H1 (cell line): ENCODE data around the gene SHQ1. TPM values are rescaled to one million over a fixed set of nuclear protein-coding genes. Genes with fewer than 3 reads are reported as not detected.

ENCODE experiments used
- CTCF ChIA-PET: fragments of 300-600 bp; sonication (Branson Sonifier 250); formaldehyde crosslinking; loops from one replicate; lab custom pipeline; 2021; ENCODE audit not compliant: partially characterized antibody; lab: Charles Lee
- POLR2A ChIA-PET: fragments of 300-600 bp; sonication (Branson Sonifier 250); formaldehyde crosslinking; loops from one replicate; lab custom pipeline; 2021; ENCODE audit warnings: inconsistent platforms; ENCODE audit not compliant: partially characterized antibody; lab: Charles Lee
- DNase-seq, 2 experiments: peaks; one replicate each; pipeline versions ENCODE4 v3.0.0 to v3.0.0-alpha.2; 2010 to 2022; ENCODE audit warnings: low spot score in 2 of 2, low read depth in 1 of 2, mixed read lengths in 1 of 2
- FAIRE-seq: peaks from 2 replicates; lab custom pipeline; 2011; peaks lifted over from hg19 to GRCh38; lab: Jason Lieb, UNC
- H2AFZ ChIP-seq: 2 replicates; pipeline ENCODE4 v1.8.1; 2012; ENCODE audit warnings: low read length, inconsistent platforms
- H2AK5ac ChIP-seq: 2 replicates; pipeline ENCODE4 v1.6.1; 2013; ENCODE audit warnings: low read depth, low read length
- H2BK120ac ChIP-seq: replicated peaks from 2 replicates; pipeline ENCODE3; 2013; ENCODE audit warnings: low read depth, low read length, inconsistent platforms
- H2BK12ac ChIP-seq: 2 replicates; pipeline ENCODE4 v1.6.1; 2013; ENCODE audit warnings: low read depth, low read length
- H2BK15ac ChIP-seq: 2 replicates; pipeline ENCODE4 v1.6.1; 2013; ENCODE audit warnings: low read length
- H2BK20ac ChIP-seq: 2 replicates; pipeline ENCODE4 v1.6.1; 2013; ENCODE audit warnings: low read length
- H2BK5ac ChIP-seq: 2 replicates; pipeline ENCODE4 v1.6.1; 2013; ENCODE audit warnings: low read depth, low read length
- H3K14ac ChIP-seq: 2 replicates; pipeline ENCODE4 v1.6.1; 2013; ENCODE audit warnings: inconsistent platforms; ENCODE audit not compliant: insufficient read length
- H3K18ac ChIP-seq: 2 replicates; pipeline ENCODE4 v1.6.1; 2013; ENCODE audit warnings: low read length; ENCODE audit errors: extremely low read depth
- H3K23ac ChIP-seq: 2 replicates; pipeline ENCODE4 v1.6.1; 2013; ENCODE audit warnings: inconsistent platforms; ENCODE audit not compliant: insufficient read length
- H3K23me2 ChIP-seq: 2 replicates; pipeline ENCODE4 v1.6.1; 2013; ENCODE audit warnings: low read depth, low read length
- H3K27ac ChIP-seq: 2 replicates; pipeline ENCODE4 v1.6.1; 2011; ENCODE audit warnings: low read depth, low read length, inconsistent platforms
- H3K27me3 ChIP-seq, 4 experiments: replicated peaks in 1 of 4; 1 replicate in 1 of 4; 2 replicates in 3 of 4; pipeline versions ENCODE4 v1.6.1 to v1.8.1; 2011 to 2013; ENCODE audit warnings: low read length in 3 of 4, mild to moderate bottlenecking in 3 of 4, inconsistent platforms in 2 of 4, mixed read lengths in 2 of 4, moderate library complexity in 1 of 4; ENCODE audit not compliant: control insufficient read depth in 3 of 4, insufficient read depth in 3 of 4; ENCODE audit errors: extremely low read depth in 1 of 4
- H3K36me3 ChIP-seq, 4 experiments: 2 replicates each; pipeline versions ENCODE4 v1.6.1 to v1.8.1; 2011 to 2013; ENCODE audit warnings: mild to moderate bottlenecking in 4 of 4, low read length in 3 of 4, moderate library complexity in 2 of 4, control low read depth in 1 of 4, inconsistent platforms in 1 of 4; ENCODE audit not compliant: insufficient read depth in 4 of 4, control insufficient read depth in 2 of 4
- H3K4ac ChIP-seq: replicated peaks from 2 replicates; pipeline ENCODE3; 2013; ENCODE audit warnings: low read length, low read depth, mixed read lengths, inconsistent platforms; ENCODE audit not compliant: insufficient read length
- H3K4me1 ChIP-seq, 4 experiments: replicated peaks in 1 of 4; 1 replicate in 1 of 4; 2 replicates in 3 of 4; pipeline versions ENCODE4 v1.6.1 to v1.8.1; 2011 to 2013; ENCODE audit warnings: low read length in 3 of 4, inconsistent platforms in 2 of 4, mixed read lengths in 1 of 4; ENCODE audit not compliant: insufficient read depth in 4 of 4, control insufficient read depth in 3 of 4
- H3K4me2 ChIP-seq, 2 experiments: 2 replicates each; pipeline versions ENCODE4 v1.6.1 to v1.8.1; 2011 to 2013; ENCODE audit warnings: low read depth in 2 of 2, low read length in 2 of 2, control low read depth in 1 of 2, inconsistent platforms in 1 of 2, mild to moderate bottlenecking in 1 of 2; ENCODE audit not compliant: insufficient read depth in 1 of 2
- H3K4me3 ChIP-seq, 4 experiments: fragments of 200-600, 300-600 bp in 1 of 4; sonication (generic), shearing (Covaris generic), sonication (Bioruptor Twin) in 1 of 4; 2 replicates each; pipeline versions ENCODE4 v1.5.1 to v1.8.1; 2011 to 2016; ENCODE audit warnings: low read length in 4 of 4, low read depth in 3 of 4, control low read depth in 2 of 4, inconsistent platforms in 2 of 4, mild to moderate bottlenecking in 2 of 4, mixed read lengths in 1 of 4, moderate library complexity in 1 of 4; ENCODE audit not compliant: insufficient read depth in 2 of 4; ENCODE audit errors: extremely low read depth in 1 of 4
- H3K56ac ChIP-seq: replicated peaks from 2 replicates; pipeline ENCODE3; 2013; ENCODE audit warnings: low read depth, mild to moderate bottlenecking, mixed read lengths, low read length, inconsistent platforms; ENCODE audit not compliant: insufficient read length
- H3K79me1 ChIP-seq: 2 replicates; pipeline ENCODE4 v1.6.1; 2013; ENCODE audit warnings: low read depth, low read length, control low read depth
- H3K79me2 ChIP-seq, 2 experiments: 2 replicates each; pipeline versions ENCODE4 v1.6.1 to v1.8.1; 2012 to 2013; ENCODE audit warnings: low read length in 2 of 2, mild to moderate bottlenecking in 2 of 2, inconsistent platforms in 1 of 2; ENCODE audit not compliant: insufficient read depth in 2 of 2, control insufficient read depth in 1 of 2
- H3K9ac ChIP-seq, 4 experiments: replicated peaks in 1 of 4; 1 replicate in 1 of 4; 2 replicates in 3 of 4; pipeline versions ENCODE4 v1.6.1 to v1.8.1; 2011 to 2013; ENCODE audit warnings: low read depth in 3 of 4, low read length in 3 of 4, control low read depth in 2 of 4, mild to moderate bottlenecking in 2 of 4, moderate library complexity in 2 of 4, inconsistent platforms in 1 of 4; ENCODE audit errors: extremely low read depth in 1 of 4
- H3K9me3 ChIP-seq, 2 experiments: 2 replicates each; pipeline versions ENCODE4 v1.6.1 to v1.8.1; 2012 to 2013; ENCODE audit warnings: mild to moderate bottlenecking in 2 of 2, moderate library complexity in 2 of 2, control low read depth in 1 of 2, inconsistent platforms in 1 of 2, low read depth in 1 of 2, low read length in 1 of 2, mixed read lengths in 1 of 2; ENCODE audit not compliant: insufficient read depth in 2 of 2
- H4K20me1 ChIP-seq, 2 experiments: replicated peaks in 1 of 2; 2 replicates each; pipeline versions ENCODE3 to v1.8.1; 2011 to 2013; ENCODE audit warnings: inconsistent platforms in 2 of 2, low read length in 2 of 2, mild to moderate bottlenecking in 1 of 2; ENCODE audit not compliant: insufficient read depth in 2 of 2, control insufficient read depth in 1 of 2
- H4K5ac ChIP-seq: 2 replicates; pipeline ENCODE4 v1.6.1; 2013; ENCODE audit warnings: low read length, low read depth, mixed read lengths, inconsistent platforms; ENCODE audit not compliant: insufficient read length
- H4K8ac ChIP-seq: 2 replicates; pipeline ENCODE4 v1.8.0; 2013; ENCODE audit warnings: mild to moderate bottlenecking, moderate library complexity, low read length, inconsistent platforms; ENCODE audit not compliant: insufficient read depth; ENCODE audit errors: extremely low read depth
- H4K91ac ChIP-seq: replicated peaks from 2 replicates; pipeline ENCODE3; 2013; ENCODE audit warnings: low read length, mixed read lengths, inconsistent platforms; ENCODE audit not compliant: insufficient read length
- BCL11A ChIP-seq, 2 experiments: IDR thresholded peaks; one replicate each; pipeline ENCODE4 v1.6.1; 2011; ENCODE audit warnings: low read depth in 2 of 2, low read length in 2 of 2, mild to moderate bottlenecking in 2 of 2
- CBX8 ChIP-seq: fragments of 300-800, 300-1000 bp; sonication (generic); IDR thresholded peaks from 2 replicates; pipeline ENCODE4 v1.7.1; 2016; ENCODE audit warnings: low read depth, low read length, borderline replicate concordance
- CEBPB ChIP-seq: IDR thresholded peaks from 2 replicates; pipeline ENCODE4 v1.6.1; 2012; ENCODE audit warnings: low read depth, low read length
- CHD1 ChIP-seq: IDR thresholded peaks from 2 replicates; pipeline ENCODE4 v1.6.1; 2012; ENCODE audit warnings: low read depth, low read length, improper control_type of control experiment
- EGR1 ChIP-seq: IDR thresholded peaks from 2 replicates; pipeline ENCODE4 v1.6.1; 2011; ENCODE audit warnings: low read depth, low read length, borderline replicate concordance
- HDAC2 ChIP-seq, 2 experiments: fragments of 300-600 bp in 1 of 2; sonication (generic) in 1 of 2; IDR thresholded peaks; 2 replicates each; pipeline ENCODE4 v1.6.1; 2011 to 2012; ENCODE audit warnings: low read depth in 2 of 2, low read length in 2 of 2, mild to moderate bottlenecking in 2 of 2, moderate library complexity in 2 of 2, borderline replicate concordance in 1 of 2, inconsistent platforms in 1 of 2
- HDAC6 ChIP-seq: IDR thresholded peaks from one replicate; pipeline ENCODE4 v1.7.1; 2012; ENCODE audit warnings: low read depth, mild to moderate bottlenecking, inconsistent platforms, low read length, moderate library complexity
- NRF1 ChIP-seq: IDR thresholded peaks from 2 replicates; pipeline ENCODE4 v1.6.1; 2011; ENCODE audit warnings: mild to moderate bottlenecking, low read depth, low read length, improper control_type of control experiment
- RFX5 ChIP-seq: IDR thresholded peaks from 2 replicates; pipeline ENCODE4 v1.6.1; 2011; ENCODE audit warnings: low read depth, low read length, improper control_type of control experiment, borderline replicate concordance
- SIN3A ChIP-seq, 2 experiments: IDR thresholded peaks in 1 of 2; conservative IDR thresholded peaks in 1 of 2; 2 replicates each; pipeline ENCODE4 v1.6.1; 2011 to 2012; ENCODE audit warnings: low read length in 2 of 2, improper control_type of control experiment in 1 of 2, low read depth in 1 of 2, mild to moderate bottlenecking in 1 of 2
- SP2 ChIP-seq: IDR thresholded peaks from 2 replicates; pipeline ENCODE4 v1.6.1; 2012; ENCODE audit warnings: mild to moderate bottlenecking, low read length, inconsistent platforms
- WGBS, 2 experiments: shearing (Covaris generic) in 1 of 2; methylation state at CpG; one replicate each; pipeline versions ENCODE4 v1.1.6 to v1.1.7; 2013 to 2015; ENCODE audit warnings: low lambda C conversion rate in 2 of 2, mixed read lengths in 2 of 2, inconsistent platforms in 1 of 2, low coverage in 1 of 2, missing lambda C conversion rate in 1 of 2; ENCODE audit not compliant: insufficient replicate concordance in 2 of 2, insufficient coverage in 1 of 2, insufficient read length in 1 of 2; ENCODE audit errors: extremely low coverage in 1 of 2, missing lambda C conversion rate in 1 of 2; 5-methylcytosine and 5-hydroxymethylcytosine counted together
- polyA plus RNA-seq, 7 experiments: library from polyadenylated mRNA; depleted of rRNA in 3 of 7; stranded (reverse) in 5 of 7; unstranded in 2 of 7; fragments of >200 nt in 5 of 7; fragments of 200-250 nt in 2 of 7; gene quantifications; 1 replicate in 5 of 7; 2 replicates in 1 of 7; 4 replicates in 1 of 7; pipeline versions ENCODE4 v1.2.1 to v1.2.3, GENCODE V29; 2011 to 2013; ENCODE audit warnings: missing spikeins in 2 of 7, mixed read lengths in 2 of 7
- total RNA-seq: library from RNA; stranded (reverse); fragmentation: NEBNext Ultra II Directional; extraction: Animal tissue kit (Norgen Biotek cat#: 25700); gene quantifications from 2 replicates; pipeline ENCODE4 v1.2.1, GENCODE V29; 2021

SHQ1 gene
- total and polyA plus RNA-seq, 2 of the 8 experiments (the other 6 are each of a cell fraction or from before 2014, with no cell fraction given) = 10.7 to 34.4 TPM

DNA sequence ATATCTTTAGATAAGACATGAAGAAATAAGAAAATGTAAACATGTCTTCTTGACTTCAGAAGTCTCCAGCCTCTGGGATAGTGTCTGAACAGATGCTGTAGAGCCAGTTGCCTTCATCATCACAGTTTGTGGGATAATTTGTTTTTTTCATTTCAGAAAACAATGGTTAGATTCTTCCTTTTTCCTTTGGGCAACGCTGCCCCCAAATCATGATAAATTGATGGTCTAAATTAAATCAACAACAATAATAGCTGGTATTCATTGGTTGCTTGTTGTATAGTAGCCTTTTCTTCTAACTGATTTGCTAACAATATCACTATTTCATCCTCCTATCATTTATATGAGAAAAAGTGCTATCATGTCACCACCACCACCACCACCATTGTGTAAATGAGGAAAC, 12.6 kb upstream of the SHQ1 start:
- POLR2A ChIA-PET = no interaction called here
- CTCF ChIA-PET = interaction anchor here (0.6 to 1.5 kb wide), 3 partner anchors 9 to 14 kb away, joined by 3 to 6 read pairs (median 3); no protein-coding TSS in a partner anchor
- WGBS, 2 experiments = 85% methylated on average over 1 of the region's 1 CpG; no CpG with 5 or more reads in 1 of the 2 experiments
- TF ChIP-seq SP2 (no peak), NRF1 (no peak), SIN3A (conservative IDR thresholded peaks at IDR 0.05 in 1 of 2, IDR thresholded peaks at IDR 0.05 in 1 of 2; ENCODE audit: low read depth in 1 of 2, low read length in 2 of 2) (no peak), BCL11A (IDR thresholded peaks at IDR 0.05; ENCODE audit: low read depth in 2 of 2, low read length in 2 of 2) (no peak), CBX8 (no peak), HDAC2 (IDR thresholded peaks at IDR 0.05; ENCODE audit: borderline replicate concordance in 1 of 2, low read depth in 2 of 2, low read length in 2 of 2) (no peak), RFX5 (no peak), CHD1 (no peak), EGR1 (no peak), HDAC6 (no peak), CEBPB (no peak)

More for the DNA sequence above, 12.6 kb upstream of the SHQ1 start:
- no peak overlapping the region for H4K5ac ChIP-seq
- no peak overlapping the region for H2BK15ac ChIP-seq
- H3K4me3 ChIP-seq = no peak overlapping the region
- no peak overlapping the region for H3K4me2 ChIP-seq
- no peaks in the 10 kb centered on the region for H3K79me2 ChIP-seq
- H3K9ac ChIP-seq = no peak overlapping the region
- no peaks in the 10 kb centered on the region for H3K9me3 ChIP-seq
- no peaks in the 10 kb centered on the region for H3K27me3 ChIP-seq
- H4K20me1 ChIP-seq = no peaks in the 10 kb centered on the region
- no peaks in the 10 kb centered on the region for H3K4me1 ChIP-seq
- no peak overlapping the region for H4K8ac ChIP-seq
- H3K56ac ChIP-seq = no peak overlapping the region
- H3K79me1 ChIP-seq = no peaks in the 10 kb centered on the region
- no peak overlapping the region for H2BK12ac ChIP-seq
- H3K14ac ChIP-seq = no peak overlapping the region
- H4K91ac ChIP-seq = no peak overlapping the region
- no peaks in the 10 kb centered on the region for H3K36me3 ChIP-seq
- H3K23ac ChIP-seq = no peak overlapping the region
- DNase-seq = no peak
- H2BK5ac ChIP-seq = no peak overlapping the region
- H3K27ac ChIP-seq = no peak overlapping the region
- no peak overlapping the region for H2BK20ac ChIP-seq
- H3K4ac ChIP-seq = no peak overlapping the region
- no peak overlapping the region for H2AFZ ChIP-seq
- FAIRE-seq = no peak
- no peak overlapping the region for H3K18ac ChIP-seq
- no peak overlapping the region for H2BK120ac ChIP-seq
- H2AK5ac ChIP-seq = no peak overlapping the region
- H3K23me2 ChIP-seq = no peaks in the 10 kb centered on the region
